ENCODE data around the gene RRAD. TPM values are rescaled to one million over a fixed set of nuclear protein-coding genes. Genes with fewer than 3 reads are reported as not detected.
"Not testable (repeated sequence)": the region's sequence is repeated elsewhere in the genome, so short reads cannot be mapped to it uniquely, and the experiment has no call there.

The RRAD gene
- total and polyA plus RNA-seq, 5 experiments from 2014 or later = 0.55 TPM; not detected in 4

- H3K4me1 Mint-ChIP-seq = peaks cover 14 to 25% (median 15%) of the 10 kb centered on the region in 4 donors
Measured at GRCh38 chr16:66948837-66949225, 23.5 kb upstream of the RRAD start.

GRCh38 chr16:66948134-66948836, 22.9 kb upstream of the RRAD start:
- Mint-ChIP-seq H3K9me3 (peaks cover 0 to 1% (median 0%) of the 10 kb centered on the region in 9 donors), H3K4me1 (peaks cover 14 to 24% (median 15%) of the 10 kb centered on the region in 4 donors), H3K36me3 (peaks cover 0 to 5% (median under 1%) of the 10 kb centered on the region in 3 donors), H3K4me3 (peak overlapping the region; percentile 87 to 95 (median 92)), H3K27ac (peak overlapping the region in 3 of 10 donors; percentile 22 to 77 (median 64)), H3K27me3 (peaks cover 20 to 44% (median 27%) of the 10 kb centered on the region in 5 donors)
- peak; percentile 25 to 40 for ATAC-seq
- POLR2A ChIA-PET = interaction anchor here (1.1 kb wide), 1 partner anchor 211 kb away, joined by 3 read pairs; no protein-coding TSS in a partner anchor
- DNase-seq = peak in 4 of 10 donors; percentile 11 to 57 (median 26)

More at GRCh38 chr16:66948837-66949225, 23.5 kb upstream of the RRAD start:
- Mint-ChIP-seq H3K4me3 (peak overlapping the region; percentile 87 to 95 (median 92)), H3K27ac (peak overlapping the region in 2 of 10 donors; percentile 22 to 64), H3K9me3 (peaks cover 0 to 1% (median 0%) of the 10 kb centered on the region in 9 donors), H3K36me3 (peaks cover 0 to 5% (median 0%) of the 10 kb centered on the region in 3 donors), H3K27me3 (peaks cover 21 to 50% (median 28%) of the 10 kb centered on the region in 5 donors)
- DNase-seq = peak in 1 of 10 donors; percentile 12
- POLR2A ChIA-PET = interaction anchor here (0.6 kb wide), 1 partner anchor 74 kb away, joined by 9 read pairs; no protein-coding TSS in a partner anchor
- ATAC-seq = no peak

DNA sequence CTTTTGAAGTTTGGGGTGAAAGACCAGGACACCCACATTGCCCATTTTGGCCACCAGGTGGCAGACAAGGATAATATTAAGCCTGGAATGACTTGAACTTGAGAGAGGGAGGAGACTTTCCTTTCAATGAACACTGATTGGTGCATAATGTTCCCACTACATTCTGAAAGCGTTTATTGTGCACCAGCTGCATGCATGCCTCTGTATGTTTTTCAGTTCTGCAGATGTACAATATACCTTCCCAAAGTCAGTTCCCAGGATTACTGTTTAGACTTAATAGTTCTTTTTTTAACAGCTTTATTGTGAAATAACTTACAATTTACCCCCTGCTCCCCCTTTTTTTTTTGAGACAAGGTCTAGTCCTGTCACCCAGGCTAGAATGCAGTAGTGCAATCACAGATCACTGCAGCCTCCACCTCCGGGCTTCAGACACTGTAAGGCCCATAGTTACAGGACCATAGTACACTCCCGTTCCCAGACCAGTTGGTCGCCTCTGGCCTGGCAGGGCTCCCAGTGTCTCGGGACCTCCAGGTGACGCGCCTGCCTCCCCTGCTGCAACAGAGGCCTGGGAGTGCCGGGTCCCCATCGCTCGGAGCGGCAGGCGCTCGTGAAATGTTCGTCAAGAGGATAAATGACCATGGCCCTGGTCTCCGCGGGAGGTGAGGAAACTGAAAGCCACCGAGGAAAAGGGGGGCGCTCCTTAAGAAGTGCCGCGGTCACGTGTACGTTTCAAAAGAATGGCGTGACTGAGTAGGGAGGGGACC, 22.1 kb upstream of the RRAD start:
- H3K36me3 Mint-ChIP-seq = peaks cover 0 to 8% (median 5%) of the 10 kb centered on the region in 3 donors
- POLR2A ChIA-PET = interaction anchor here (1.1 kb wide), 1 partner anchor 211 kb away, joined by 3 read pairs; no protein-coding TSS in a partner anchor
- H3K27ac Mint-ChIP-seq = peak overlapping the region in 8 of 10 donors; percentile 5 to 68 (median 37)
- peaks cover 0 to 1% (median 0%) of the 10 kb centered on the region in 9 donors for H3K9me3 Mint-ChIP-seq
- peak overlapping the region; percentile 87 to 95 (median 92) for H3K4me3 Mint-ChIP-seq
- peaks cover 16 to 36% (median 22%) of the 10 kb centered on the region in 5 donors for H3K27me3 Mint-ChIP-seq
- H3K4me1 Mint-ChIP-seq = peaks cover 14 to 24% (median 15%) of the 10 kb centered on the region in 4 donors
- peak; percentile 84 to 88 for ATAC-seq
- peak; percentile 62 to 91 (median 82) for DNase-seq

GRCh38 chr16:66946974-66947301, 21.6 kb upstream of the RRAD start:
- peaks cover 14 to 24% (median 15%) of the 10 kb centered on the region in 4 donors for H3K4me1 Mint-ChIP-seq
- peak overlapping the region; percentile 87 to 95 (median 92) for H3K4me3 Mint-ChIP-seq
- no peak for ATAC-seq
- H3K27ac Mint-ChIP-seq = peak overlapping the region in 8 of 10 donors; percentile 5 to 68 (median 33)
- peaks cover 0 to 1% (median 0%) of the 10 kb centered on the region in 9 donors for H3K9me3 Mint-ChIP-seq
- H3K36me3 Mint-ChIP-seq = peaks cover 0 to 14% (median 5%) of the 10 kb centered on the region in 3 donors
- peaks cover 14 to 32% (median 21%) of the 10 kb centered on the region in 5 donors for H3K27me3 Mint-ChIP-seq
- POLR2A ChIA-PET = interaction anchor here (1.1 kb wide), 1 partner anchor 212 kb away, joined by 3 read pairs; no protein-coding TSS in a partner anchor
- DNase-seq = no peak

DNA sequence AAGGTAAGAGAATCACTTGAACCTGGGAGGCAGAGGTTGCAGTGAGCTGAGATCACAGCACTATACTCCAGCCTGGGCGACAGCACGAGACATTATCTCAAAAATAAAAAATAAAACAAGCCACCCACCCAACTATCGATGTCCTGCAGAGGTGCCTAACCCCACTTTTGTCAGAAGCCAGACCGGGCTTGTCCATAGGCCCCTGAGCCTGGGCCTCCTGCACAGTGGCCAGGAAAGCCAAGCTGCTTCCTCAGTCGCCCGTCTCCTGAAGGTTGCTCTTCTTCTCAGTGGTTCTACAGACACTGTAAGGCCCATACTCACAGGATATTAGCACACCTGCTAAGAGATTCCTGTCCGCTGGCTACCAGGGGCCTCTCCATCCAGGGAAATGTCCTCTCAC, 21.2 kb upstream of the RRAD start:
- H3K4me1 Mint-ChIP-seq = peaks cover 14 to 24% (median 16%) of the 10 kb centered on the region in 4 donors
- ATAC-seq (no peak), DNase-seq (no peak)
- H3K36me3 Mint-ChIP-seq = peaks cover 0 to 18% (median 2%) of the 10 kb centered on the region in 3 donors
- peak overlapping the region in 2 of 10 donors; percentile 19 to 39 for H3K27ac Mint-ChIP-seq
- POLR2A ChIA-PET = no interaction called here
- peaks cover 10 to 28% (median 17%) of the 10 kb centered on the region in 5 donors for H3K27me3 Mint-ChIP-seq
- peaks cover 0 to 1% (median 0%) of the 10 kb centered on the region in 9 donors for H3K9me3 Mint-ChIP-seq
- H3K4me3 Mint-ChIP-seq = peak overlapping the region in 1 of 10 donors; percentile 15

DNA sequence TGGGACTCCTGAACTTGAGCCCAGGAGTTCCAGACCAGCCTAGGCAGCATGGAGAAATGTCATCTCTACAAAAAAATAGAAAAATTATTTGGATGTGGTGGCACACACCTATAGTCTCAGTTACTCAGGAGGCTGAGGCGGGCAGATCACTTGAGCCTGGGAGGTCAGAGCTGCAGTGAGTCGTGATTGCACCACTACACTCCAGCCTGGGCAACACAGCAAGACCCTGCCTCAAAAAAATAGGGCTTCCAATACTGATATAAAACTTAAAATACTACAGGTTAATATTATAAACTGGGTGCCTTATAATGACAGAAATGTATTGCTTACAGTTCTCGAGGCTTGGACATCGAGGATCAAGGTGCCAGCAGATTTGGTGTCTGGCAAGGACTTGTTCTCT, 20.6 kb upstream of the RRAD start:
- H3K27me3 Mint-ChIP-seq = peaks cover 6 to 22% (median 11%) of the 10 kb centered on the region in 5 donors
- H3K9me3 Mint-ChIP-seq = peaks cover 0 to 1% (median 0%) of the 10 kb centered on the region in 9 donors
- no peak overlapping the region for H3K27ac Mint-ChIP-seq
- ATAC-seq = no peak
- no peak for DNase-seq
- H3K4me3 Mint-ChIP-seq = no peak overlapping the region
- POLR2A ChIA-PET = no interaction called here
- H3K36me3 Mint-ChIP-seq = peaks cover 0 to 23% (median 0%) of the 10 kb centered on the region in 3 donors
- peaks cover 14 to 24% (median 16%) of the 10 kb centered on the region in 4 donors for H3K4me1 Mint-ChIP-seq

- DNase-seq, ATAC-seq, H3K4me3 Mint-ChIP-seq, POLR2A ChIA-PET, H3K9me3 Mint-ChIP-seq: not testable (repeated sequence)
- Mint-ChIP-seq H3K27me3 (peaks cover 3 to 14% (median 11%) of the 10 kb centered on the region in 5 donors), H3K36me3 (peaks cover 0 to 28% (median 0%) of the 10 kb centered on the region in 3 donors), H3K4me1 (peaks cover 14 to 24% (median 16%) of the 10 kb centered on the region in 4 donors), H3K27ac (peak overlapping the region in 3 of 10 donors; percentile 25 to 61 (median 45))
Measured at GRCh38 chr16:66944971-66945370, 19.6 kb upstream of the RRAD start.

DNA sequence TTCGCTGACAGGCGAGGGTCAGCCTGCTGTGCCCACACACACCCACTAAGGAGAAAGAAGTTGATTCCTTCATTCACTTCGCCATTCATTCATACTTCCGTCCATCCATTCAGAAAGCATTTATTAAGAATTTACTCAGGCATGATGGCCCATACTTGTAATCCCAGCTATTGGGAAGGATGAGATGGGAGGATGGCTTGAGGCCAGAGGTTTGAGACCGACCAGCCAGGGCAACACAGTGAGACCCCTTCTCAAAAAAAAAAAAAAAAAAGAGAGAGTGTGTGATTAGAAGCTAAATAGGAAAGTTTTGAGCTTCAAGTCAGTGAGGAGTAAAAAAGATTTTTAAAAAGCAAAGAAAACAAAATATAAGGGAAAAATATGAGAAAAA, 18.7 kb upstream of the RRAD start:
- DNase-seq (no peak), ATAC-seq (no peak)
- POLR2A ChIA-PET = interaction anchor here (0.7 to 1.7 kb wide), 2 partner anchors 9 to 10 kb away, joined by 3 to 6 read pairs; partner anchors contain the start of gene CIAO2B
- peaks cover 0 to 37% (median 0%) of the 10 kb centered on the region in 3 donors for H3K36me3 Mint-ChIP-seq
- no peaks in the 10 kb centered on the region for H3K9me3 Mint-ChIP-seq
- no peak overlapping the region for H3K4me3 Mint-ChIP-seq
- peak overlapping the region in 4 of 10 donors; percentile 45 to 67 (median 56) for H3K27ac Mint-ChIP-seq
- H3K4me1 Mint-ChIP-seq = peaks cover 13 to 23% (median 16%) of the 10 kb centered on the region in 4 donors
- peaks cover 0 to 5% (median 5%) of the 10 kb centered on the region in 5 donors for H3K27me3 Mint-ChIP-seq

- DNase-seq = peak in 1 of 10 donors; percentile 61
- peak overlapping the region in 1 of 10 donors; percentile 24 for H3K27ac Mint-ChIP-seq
- peaks cover 0 to 42% (median 0%) of the 10 kb centered on the region in 3 donors for H3K36me3 Mint-ChIP-seq
- peaks cover 12 to 18% (median 14%) of the 10 kb centered on the region in 4 donors for H3K4me1 Mint-ChIP-seq
- ATAC-seq = no peak
- no peak overlapping the region for H3K4me3 Mint-ChIP-seq
- POLR2A ChIA-PET = interaction anchor here (0.7 to 1.7 kb wide), 2 partner anchors 9 to 10 kb away, joined by 3 to 6 read pairs; partner anchors contain the start of gene CIAO2B
- no peaks in the 10 kb centered on the region for H3K9me3 Mint-ChIP-seq
- H3K27me3 Mint-ChIP-seq = peaks cover 0 to 2% (median 0%) of the 10 kb centered on the region in 5 donors
Measured at GRCh38 chr16:66943426-66944053, 18.2 kb upstream of the RRAD start.

GRCh38 chr16:66942981-66943380, 17.6 kb upstream of the RRAD start:
- H3K27ac Mint-ChIP-seq = peak overlapping the region in 3 of 10 donors; percentile 12 to 25 (median 16)

DNA sequence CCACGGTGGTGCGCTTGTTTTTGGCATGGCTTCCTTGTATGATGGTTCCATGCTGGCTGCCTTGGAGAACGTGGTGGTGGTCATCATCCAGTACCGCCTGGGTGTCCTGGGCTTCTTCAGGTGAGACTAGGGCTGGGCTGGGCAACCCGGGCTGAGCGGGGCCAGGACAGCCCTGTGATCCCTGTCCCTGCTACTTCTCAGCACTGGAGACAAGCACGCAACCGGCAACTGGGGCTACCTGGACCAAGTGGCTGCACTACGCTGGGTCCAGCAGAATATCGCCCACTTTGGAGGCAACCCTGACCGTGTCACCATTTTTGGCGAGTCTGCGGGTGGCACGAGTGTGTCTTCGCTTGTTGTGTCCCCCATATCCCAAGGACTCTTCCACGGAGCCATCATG, 14.9 kb upstream of the RRAD start:
- DNase-seq (no peak), ATAC-seq (no peak)
- Mint-ChIP-seq H3K27ac (peak overlapping the region in 1 of 10 donors; percentile 43), H3K9me3 (no peaks in the 10 kb centered on the region), H3K4me3 (no peak overlapping the region), H3K27me3 (no peaks in the 10 kb centered on the region), H3K4me1 (peaks cover 18 to 33% (median 25%) of the 10 kb centered on the region in 4 donors), H3K36me3 (peaks cover 0 to 57% (median 0%) of the 10 kb centered on the region in 3 donors)
- POLR2A ChIA-PET = no interaction called here

More at GRCh38 chr16:66942981-66943380, 17.6 kb upstream of the RRAD start:
- peaks cover 0 to 46% (median 0%) of the 10 kb centered on the region in 3 donors for H3K36me3 Mint-ChIP-seq
- POLR2A ChIA-PET = interaction anchor here (1.7 kb wide), 1 partner anchor 9 kb away, joined by 6 read pairs; the partner anchor contains the start of gene CIAO2B
- ATAC-seq = no peak
- no peaks in the 10 kb centered on the region for H3K9me3 Mint-ChIP-seq
- peaks cover 0 to 2% (median 0%) of the 10 kb centered on the region in 5 donors for H3K27me3 Mint-ChIP-seq
- DNase-seq = no peak
- H3K4me3 Mint-ChIP-seq = no peak overlapping the region
- H3K4me1 Mint-ChIP-seq = peaks cover 7 to 13% (median 11%) of the 10 kb centered on the region in 4 donors

Data from naive thymus-derived CD8-positive, alpha-beta T cell (primary cell).